ENCODE data around the gene CRHR1.

Gene CRHR1

DNA sequence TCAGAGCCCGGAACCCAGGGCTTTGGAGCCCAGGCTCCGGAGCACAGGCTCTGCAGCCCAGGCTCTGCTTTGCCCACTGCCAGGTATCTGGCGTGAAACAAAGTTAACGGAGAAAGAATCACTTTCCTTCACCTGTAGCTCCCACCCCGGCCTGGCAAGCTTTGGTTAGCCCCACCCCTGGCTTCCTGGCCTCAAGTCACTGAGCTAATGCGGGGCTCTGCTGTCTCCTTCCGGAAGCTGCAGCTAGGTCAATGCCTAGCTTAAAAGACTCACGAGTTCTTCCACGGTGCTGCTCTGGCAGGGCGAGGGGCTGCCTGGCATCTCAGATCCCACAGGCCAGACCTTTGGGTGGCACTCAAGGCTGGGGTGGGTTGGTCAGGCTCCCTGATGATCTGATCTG, 39.5 kb downstream of the CRHR1 start:
- ATAC-seq (no peak), DNase-seq (no peak)

DNA sequence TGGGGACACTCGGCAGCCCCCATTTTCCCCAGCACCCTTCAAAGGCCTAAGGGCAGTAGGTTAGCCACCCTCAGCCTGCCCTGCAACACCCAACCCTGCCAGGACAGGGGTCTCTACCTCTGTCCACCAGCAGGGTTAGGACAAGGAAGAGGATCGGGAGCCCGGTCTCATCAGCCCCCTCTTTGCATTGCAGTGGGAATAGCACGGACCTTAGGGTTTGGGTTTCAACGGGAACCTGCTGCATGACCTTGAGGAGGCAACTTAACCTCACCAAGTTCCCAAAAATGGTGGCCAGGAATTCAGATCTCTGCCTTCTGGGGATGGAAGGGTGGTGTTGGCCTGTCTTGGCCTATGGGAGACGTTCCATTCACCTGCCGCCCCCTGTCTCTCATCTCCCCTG, 40.4 kb downstream of the CRHR1 start:
- no peak for DNase-seq
- ATAC-seq, result no peak

DNA sequence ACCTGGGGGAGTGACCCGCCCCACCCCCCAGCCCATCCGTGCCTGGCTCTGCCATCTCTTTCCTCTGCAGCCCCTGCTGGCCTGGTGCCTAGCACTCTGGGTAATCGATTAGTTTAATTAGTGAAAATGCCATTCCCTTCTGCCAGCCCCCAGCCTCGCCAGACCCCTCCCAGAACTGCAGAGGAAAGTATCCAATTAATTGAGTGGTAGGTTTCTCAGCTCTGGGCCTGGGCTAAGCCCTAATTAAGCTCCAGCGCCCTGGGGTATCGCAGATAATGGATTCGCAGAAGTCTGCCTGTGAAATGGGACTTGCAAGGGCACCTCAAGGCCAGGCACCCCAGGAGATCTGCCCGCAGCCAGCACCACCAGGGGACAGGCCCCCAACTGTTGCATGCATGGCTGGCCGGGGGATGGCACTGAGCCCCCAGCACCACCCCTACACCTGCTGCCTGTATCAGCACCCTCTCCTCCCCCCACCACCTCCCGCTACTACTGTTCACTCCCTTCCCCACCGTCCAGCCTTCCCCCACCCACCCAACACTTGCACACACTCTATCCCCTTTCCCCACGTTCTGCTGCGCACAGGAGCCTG, 40.9 kb downstream of the CRHR1 start:
- no peak for ATAC-seq
- DNase-seq, result no peak

DNA sequence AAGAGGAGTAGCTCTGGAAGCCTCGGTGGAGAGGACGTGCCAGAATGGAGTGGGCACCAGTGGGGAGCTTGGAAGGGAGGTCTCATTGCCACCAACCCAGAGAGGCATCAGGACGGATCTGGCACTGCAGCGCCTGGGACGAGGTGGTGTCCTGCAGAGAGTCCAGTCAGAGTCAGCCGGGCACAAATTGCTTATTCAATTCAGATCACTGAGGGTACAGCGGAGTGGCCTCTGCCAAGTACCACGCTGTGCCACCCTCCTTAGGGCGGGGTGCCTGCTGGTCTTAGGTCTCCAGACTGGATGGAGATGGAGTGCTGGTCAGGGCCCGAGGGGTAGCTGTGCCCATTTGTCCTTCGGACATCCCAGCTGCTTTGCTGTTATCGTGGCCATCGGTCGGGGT, 41.7 kb downstream of the CRHR1 start:
- DNase-seq, result no peak
- ATAC-seq, result no peak

DNA sequence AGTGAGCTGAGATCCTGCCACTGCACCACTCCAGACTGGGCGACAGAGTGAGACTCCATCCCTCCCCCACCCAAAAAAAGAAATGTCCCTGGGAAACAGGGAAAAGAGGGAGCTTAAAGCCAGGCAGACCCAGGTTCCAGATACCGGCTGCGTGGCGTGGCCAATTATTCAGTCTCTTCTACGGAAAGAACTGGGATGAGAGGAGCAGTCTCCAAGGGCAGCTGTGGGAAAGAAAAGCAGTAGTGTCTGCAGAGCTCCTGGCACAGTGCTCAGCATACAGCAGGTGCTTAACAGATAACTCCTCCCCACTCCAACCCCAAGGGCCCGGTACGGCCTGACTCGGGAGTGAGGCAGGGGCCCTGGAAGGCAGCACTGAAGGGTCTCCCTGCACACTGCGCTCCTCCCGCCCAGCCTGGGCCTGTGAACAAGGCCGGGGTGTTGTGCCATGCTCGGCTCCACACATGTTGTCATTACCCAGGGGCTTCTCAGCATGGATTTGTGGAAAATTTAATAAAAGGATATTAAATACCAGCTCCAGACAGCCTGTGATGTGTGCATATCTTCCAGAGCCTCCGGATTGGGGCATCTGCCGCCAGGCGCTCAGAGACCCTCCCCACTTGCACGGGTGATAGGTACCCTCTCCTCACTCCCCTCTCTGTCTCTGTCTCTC, 42.9 kb downstream of the CRHR1 start:
- ATAC-seq (no peak), DNase-seq (no peak)

DNA sequence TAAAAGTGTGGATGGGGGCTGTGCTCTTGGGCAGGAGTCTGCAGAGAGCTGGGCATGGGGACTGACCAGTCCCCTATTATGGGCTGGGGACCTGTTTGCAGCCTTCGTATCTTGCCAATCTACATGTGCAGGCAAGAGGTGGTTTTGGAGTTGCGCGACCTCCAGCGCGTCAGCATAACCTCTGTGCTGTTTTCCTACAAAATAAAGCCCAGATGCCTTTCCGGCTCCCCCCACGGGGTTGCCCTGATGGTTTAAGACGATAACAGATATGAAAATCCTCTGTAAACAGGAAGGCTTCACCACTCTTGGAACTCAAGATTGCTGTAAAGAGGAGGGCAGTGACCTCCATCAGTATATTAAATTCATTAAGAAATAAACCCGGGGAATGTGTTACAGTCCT, 44.1 kb downstream of the CRHR1 start:
- no peak for ATAC-seq
- no peak for DNase-seq

DNA sequence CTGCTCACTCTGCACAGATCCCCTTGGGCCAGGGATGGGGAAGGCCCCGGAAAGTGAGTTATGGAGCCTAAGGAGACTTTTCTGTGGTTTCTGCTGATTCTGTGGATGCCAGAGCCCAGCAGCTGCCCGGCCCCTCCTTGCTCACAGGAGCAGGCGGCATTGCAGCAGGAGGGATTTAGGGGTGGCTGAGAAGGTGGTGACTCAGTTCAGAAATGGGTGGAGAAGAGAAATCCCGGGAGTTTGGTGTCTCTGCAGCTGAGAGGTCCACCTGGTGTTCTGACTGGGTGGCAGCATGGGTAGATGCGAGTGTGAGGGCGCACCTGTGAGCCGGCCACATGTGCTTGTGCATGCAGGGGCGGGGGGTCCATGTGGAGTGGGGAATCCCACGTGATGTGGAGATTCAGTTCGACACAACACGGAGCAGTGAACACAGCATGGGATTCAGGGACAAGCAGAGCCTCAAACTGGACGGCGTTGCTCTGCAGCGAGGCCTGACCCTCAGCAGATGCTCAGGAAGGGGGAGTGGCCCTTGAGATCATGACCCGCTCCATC, 44.5 kb downstream of the CRHR1 start:
- DNase-seq (no peak), ATAC-seq (no peak)

DNA sequence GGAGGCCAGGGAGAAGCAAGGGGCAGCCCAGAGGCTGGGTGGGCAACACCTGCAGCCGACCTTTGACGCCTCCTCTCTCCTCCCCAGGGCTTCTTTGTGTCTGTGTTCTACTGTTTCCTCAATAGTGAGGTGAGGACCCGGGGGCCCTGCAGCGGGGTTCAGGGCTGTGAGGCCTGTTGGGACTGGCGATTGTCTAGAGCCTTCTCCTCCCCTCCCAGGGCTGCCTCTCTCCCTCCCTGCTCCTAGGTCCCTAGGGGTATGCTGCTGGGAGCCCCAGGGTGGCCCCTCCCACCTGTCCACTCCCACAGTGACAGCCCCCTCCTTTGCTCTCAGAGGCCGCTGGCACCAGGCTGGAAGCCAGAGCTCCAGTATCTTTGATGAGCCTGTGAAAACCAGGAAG, 49.8 kb downstream of the CRHR1 start:
- DNase-seq, result no peak
- no peak for ATAC-seq

DNA sequence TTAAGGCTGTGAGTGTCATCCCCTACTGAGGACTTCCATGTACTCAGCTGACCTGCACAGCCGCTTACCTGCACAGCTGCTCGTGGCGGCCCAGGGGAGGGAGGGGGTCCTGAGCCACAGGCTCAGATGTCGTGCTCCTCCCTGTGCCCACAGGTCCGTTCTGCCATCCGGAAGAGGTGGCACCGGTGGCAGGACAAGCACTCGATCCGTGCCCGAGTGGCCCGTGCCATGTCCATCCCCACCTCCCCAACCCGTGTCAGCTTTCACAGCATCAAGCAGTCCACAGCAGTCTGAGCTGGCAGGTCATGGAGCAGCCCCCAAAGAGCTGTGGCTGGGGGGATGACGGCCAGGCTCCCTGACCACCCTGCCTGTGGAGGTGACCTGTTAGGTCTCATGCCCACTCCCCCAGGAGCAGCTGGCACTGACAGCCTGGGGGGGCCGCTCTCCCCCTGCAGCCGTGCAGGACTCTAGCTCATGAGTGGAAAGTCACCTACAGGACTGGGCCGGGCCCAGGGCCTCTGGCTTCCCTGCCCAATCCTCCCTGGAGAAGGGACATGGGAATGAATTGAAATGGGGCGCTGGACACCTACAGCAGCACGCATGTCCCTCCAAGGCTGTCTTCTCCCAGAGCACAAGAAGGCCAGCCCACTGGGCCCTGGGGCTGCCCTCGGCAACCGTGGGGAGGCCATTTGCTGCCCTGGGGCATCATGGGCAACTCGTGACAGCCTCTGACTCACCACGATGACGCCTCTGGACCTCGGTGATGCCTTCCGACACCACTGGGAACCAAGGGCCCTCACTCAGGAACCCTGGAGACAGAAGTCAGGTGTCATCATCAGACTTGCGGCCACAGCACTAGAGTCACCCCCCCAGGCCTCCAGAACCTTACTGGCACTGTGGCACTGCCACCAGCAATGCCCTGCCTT, 50.6 kb downstream of the CRHR1 start:
- DNase-seq (no peak), ATAC-seq (no peak)

DNA sequence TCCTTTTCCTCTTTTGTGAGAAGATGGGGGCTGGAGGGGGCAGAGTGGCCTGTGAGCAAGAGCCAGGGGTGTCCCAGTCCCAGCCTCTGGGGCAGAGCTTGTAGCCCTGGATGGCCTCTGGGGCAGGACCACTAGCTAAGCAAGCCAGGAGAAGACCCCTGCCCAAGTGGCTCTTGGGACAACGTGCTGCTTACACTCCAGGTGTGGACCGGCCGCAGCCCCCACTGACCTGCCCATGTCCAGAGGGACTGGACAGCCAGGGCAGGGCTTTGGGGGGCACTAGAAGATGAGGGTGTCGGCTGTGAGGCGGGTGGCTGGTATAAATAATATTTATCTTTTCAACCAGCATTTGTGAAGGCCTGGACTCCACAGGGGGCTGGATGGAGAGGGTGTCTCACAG, 51.4 kb downstream of the CRHR1 start:
- DNase-seq, result no peak
- no peak for ATAC-seq

DNA sequence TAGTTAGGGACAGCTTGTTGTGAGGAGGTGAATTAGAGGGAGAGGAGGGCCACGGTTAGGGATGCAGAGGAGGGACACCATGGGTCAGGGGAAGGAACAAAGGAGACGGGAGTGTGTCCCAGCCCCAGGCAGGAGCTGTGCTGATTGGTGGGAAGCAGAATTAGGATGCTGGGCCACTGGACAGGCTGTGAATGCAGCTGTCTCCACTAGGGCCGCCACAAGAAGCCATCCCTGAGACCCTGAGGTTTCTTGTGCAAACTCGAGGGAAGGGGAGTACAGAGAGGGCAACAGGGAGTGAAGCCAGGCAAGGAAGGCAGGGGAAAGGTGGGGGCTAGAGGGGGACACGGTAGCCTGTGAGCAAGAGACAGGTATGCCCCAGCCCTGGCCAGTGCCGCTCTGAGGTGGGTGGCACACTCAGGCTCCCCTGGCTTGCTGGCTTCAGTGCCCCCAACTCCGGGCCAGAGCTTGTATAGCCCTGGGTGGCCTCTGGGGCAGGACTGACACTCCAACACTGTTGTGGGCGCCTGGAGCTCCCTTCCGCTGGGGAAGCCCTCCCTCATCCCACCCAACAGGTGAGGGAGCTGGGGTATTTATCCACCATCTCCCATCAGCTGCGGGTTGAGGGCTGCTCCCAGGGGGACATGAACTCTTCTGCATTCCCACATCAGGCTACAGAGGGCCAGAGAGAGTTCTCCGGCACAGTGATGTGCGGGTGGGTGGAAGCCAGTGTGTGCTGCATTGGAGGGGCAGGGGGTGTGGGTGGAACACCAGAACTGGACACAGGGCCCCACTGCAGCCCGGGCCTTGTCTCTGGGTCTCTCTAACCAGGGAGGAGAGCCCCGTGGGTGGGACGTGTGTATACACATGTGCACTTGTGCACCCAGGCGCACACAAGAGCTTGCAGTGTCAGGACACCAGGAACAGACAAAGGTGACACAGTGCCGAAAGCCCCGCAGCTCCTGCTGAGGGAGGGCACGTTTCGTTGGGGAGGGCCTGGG, 52.2 kb downstream of the CRHR1 start:
- DNase-seq, result no peak
- no peak for ATAC-seq

DNA sequence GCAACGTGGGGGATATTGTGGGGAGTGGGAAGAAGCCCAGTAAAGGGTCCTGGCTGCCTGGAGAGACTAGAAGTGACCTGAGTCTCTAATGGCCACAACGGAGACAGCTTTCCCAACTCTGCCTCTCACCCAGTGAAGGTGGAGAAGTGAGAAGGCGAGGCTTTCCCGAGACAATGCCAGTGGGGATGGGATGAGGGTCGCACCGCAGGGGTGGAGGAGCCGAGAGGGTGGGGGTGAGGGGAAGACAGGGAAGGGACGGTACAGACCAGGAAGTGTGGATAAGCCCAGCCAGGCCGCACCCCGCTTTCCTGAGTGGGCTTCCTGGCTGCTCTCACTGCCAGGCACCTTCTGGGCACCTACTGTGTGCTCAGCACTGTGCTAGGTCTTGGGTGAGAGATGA, 53.1 kb downstream of the CRHR1 start:
- DNase-seq (no peak), ATAC-seq (no peak)

DNA sequence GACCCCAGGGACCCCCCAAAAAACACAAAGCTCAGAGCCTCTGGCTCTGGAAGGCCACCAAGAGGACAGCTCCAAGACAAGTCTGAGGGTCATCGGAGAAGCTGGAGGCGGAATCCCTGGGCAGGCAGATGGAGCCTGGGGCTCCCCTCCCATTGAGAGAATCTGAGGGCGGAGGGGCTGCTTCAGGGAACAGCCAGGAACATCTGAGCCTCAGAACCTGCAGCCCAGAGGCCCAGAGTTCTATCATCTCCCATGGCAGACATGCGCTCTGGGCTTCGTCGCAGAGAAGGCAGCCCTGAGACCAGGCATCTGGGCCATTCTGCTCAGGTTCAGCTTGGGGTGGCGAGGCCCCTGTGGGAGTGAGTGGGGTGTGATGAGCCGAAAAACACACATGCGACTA, 53.5 kb downstream of the CRHR1 start:
- no peak for ATAC-seq
- no peak for DNase-seq

DNA sequence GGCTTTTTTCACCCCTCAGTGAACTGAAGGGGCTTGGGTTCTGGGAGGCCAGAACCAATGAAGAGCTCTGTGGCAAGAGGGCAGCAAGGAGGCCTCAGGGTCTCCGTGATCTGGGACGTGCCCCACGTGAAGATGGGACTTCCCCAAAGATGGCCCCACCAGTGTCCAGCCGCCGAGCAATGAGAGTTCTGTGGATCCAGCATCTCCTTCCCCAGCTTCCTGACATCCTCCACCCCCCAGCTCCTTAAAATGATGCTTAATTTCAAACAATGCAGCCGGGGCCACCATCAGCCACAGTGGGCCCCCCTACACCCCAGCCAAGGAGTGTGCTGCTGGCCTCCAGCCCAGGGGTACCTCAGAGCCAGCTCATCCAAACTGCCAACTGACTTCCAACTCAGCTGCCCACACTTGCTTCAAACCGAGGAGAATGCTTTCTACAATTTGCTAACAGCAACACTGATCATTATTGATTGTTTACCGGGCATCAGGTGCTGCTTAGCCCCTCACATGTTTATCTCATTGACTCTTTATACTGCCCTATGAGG, 54.7 kb downstream of the CRHR1 start:
- no peak for ATAC-seq

DNA sequence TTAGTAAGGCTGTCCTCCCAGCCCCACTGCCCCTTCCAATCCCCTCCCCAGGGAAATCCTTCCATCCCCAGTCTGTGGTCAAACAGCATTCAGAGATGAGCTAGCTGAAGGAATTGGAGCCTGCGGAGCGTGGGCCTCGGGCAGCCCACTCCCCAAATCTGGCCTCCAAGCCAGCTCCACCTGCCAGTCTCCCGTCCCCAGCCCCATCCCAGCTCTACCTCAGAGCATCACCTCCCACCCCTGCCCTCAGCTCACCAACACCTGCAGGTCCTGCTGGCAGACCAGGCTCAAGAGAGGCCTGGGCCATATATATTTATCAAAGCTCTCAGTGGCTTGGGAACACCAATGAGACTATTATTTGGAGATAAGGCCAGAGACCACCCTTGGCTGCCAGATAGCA, 55.3 kb downstream of the CRHR1 start:
- DNase-seq (no peak), ATAC-seq (no peak)

More for the DNA sequence above, 54.7 kb downstream of the CRHR1 start:
- no peak for DNase-seq

DNA sequence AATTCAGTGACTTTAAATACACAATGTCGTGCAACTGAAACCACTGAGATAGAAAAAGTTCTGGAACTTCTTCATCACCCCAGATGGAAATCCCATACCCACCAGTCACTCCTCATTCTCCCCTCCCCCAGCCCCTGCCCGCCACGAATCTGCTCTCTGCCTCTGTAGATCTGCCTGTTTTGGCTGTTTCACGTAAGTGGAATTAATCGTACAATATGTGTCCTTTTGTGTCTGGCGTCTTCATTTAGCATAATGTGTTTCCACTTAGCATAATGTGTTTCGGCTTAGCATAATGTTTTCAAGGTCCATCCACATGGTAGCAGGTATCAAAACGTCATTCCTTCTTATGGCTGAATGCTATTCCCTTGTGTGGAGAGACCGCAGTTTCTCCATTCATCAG, 57.1 kb downstream of the CRHR1 start:
- DNase-seq (no peak), ATAC-seq (no peak)

DNA sequence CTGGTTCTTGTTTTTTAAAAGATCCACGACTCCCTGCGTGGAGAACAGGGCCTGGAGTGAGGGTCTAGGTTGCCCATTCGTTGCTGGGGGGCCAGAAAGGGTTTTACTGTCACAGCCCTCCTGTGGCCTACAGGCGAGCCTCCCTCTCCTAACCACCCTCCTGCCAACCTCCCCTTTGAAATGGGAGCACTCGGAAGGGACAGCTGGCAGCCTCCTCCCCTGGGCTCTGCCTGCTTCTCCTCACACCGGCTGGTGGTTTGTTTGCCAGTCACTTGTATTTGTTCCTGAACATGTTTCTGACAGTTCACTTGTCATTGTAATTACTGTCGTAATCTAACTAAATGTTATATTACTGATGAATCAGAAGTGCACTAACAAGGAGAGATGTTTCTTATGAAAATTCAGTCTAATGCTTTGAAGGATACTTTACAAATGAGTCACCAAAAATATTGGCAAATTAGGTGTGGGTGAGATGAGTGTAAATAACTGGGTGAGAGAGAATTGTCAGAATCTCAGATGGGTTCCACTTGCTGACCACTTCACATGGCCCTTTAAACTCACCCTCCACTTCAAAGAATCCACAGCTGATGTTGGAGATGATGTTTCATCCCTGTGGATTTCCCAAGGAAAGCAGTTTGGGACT, 57.9 kb downstream of the CRHR1 start:
- ATAC-seq (no peak), DNase-seq (no peak)

DNA sequence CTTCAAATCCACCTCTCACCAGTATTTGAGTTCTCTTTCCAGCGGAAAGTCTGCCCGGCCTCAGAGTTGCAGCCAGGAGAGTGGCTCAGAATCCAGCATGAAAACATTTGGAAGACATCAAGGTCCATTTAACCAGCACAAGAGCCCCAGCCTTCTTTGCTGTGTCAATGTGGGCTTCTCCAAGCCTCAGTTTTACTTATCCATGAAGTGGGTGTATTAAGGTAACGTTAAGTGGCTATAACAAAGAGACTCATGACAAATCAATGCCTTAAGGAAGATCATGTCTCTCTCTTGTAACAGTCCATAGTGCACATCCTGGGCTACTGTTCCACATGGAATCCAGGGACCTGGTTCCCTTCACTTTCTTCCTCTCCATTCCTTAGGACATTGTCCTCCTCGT, 59.6 kb downstream of the CRHR1 start:
- ATAC-seq, result no peak

DNA sequence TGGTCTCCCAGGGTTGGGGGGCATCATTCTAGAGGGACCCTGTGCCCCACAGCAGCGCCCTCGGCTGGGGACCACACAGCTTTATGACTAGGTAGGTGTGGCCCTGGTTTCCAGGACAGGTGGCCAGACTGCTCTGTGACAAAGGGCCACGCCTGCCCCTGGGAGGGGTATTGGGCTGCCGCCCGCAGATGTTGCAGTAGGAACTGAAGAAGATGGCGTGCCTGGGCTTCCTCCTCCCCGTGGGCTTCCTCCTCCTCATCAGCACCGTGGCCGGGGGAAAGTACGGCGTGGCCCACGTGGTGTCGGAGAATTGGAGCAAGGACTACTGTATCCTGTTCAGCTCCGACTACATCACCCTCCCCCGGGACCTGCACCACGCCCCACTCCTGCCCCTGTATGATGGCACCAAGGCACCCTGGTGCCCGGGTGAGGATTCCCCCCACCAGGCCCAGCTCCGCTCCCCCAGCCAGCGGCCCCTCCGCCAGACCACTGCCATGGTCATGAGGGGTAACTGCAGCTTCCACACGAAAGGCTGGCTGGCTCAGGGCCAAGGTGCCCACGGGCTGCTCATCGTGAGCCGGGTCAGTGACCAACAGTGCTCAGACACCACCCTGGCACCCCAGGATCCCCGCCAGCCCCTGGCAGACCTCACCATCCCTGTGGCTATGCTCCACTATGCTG, 60.7 kb downstream of the CRHR1 start, which contains the start of gene SPPL2C:
Gene SPPL2C (plus strand): TSS at position 187 of the 681 bp plus-strand sequence. CDS start 26 bp downstream, at position 213.
- no peak for DNase-seq
- ATAC-seq, result no peak

More for the DNA sequence above, 59.6 kb downstream of the CRHR1 start:
- no peak for DNase-seq
